D721Med (cell line): Measurements from ENCODE around the gene ZFP36L1.

Experiments
- DNase-seq: peaks from one replicate; pipeline ENCODE4 v3.0.0; 2011; ENCODE audit warnings: low spot score; ENCODE audit not compliant: insufficient read length
- FAIRE-seq: peaks from 2 replicates; lab custom pipeline; 2011; peaks lifted over from hg19 to GRCh38; lab: Jason Lieb, UNC
- CTCF ChIP-seq: IDR thresholded peaks from 2 replicates; pipeline ENCODE4 v1.5.1; 2012; ENCODE audit warnings: mild to moderate bottlenecking, control low read depth; ENCODE audit not compliant: insufficient read depth; ENCODE audit errors: missing control alignments

Gene ZFP36L1

GRCh38 chr14:68816943-68817430, 24.1 kb upstream of the ZFP36L1 start:
- no peak for FAIRE-seq
- no peak for TF ChIP-seq CTCF
- no peak for DNase-seq

- no peak for FAIRE-seq
- DNase-seq: peak; percentile 98
- peak; percentile 90 for TF ChIP-seq CTCF
Observed at GRCh38 chr14:68816183-68816942, 23.5 kb upstream of the ZFP36L1 start.

DNA sequence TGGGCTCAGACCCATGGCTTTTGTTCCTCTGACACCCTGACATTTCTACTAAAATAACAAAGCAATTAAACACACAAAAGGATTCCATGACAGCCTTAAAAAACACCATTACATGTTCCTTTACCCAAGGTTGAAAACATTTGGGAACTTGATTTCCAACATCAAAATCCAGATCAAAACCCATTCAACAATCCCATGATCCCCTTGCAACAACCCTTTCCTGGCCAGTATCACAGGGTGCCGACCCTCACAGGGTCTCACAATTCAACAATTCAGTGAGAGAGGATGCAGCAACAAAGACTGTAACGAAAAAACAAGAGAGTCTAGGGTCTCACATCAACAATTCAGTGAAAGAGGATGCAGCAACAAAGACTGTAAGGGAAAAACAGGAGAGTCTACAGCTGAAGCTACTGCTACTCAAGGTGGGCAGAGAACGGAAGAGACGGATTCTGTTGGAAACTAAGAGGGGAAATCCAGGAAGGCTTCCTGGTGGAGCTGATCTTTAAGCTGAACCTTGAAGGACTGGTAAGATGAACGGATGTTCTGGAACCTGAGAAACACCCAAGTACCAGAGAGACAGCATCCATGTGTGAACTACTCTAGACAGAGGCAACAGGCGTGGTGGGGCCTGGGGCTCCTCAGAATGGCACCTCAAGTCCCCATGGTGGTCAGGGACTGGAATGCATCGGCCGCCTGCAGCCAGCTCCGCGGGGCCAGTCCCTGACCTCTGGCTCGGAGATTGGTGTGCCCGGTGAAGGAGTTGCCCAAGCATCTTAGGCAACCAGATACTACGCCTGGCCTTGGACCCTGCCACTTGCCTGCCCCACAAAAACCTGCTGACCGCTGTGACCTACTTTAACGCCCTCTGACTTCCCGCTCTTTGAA, 22.7 kb upstream of the ZFP36L1 start:
- TF ChIP-seq CTCF: no peak
- DNase-seq (no peak), FAIRE-seq (no peak)

- no peak for DNase-seq
- no peak for FAIRE-seq
- no peak for TF ChIP-seq CTCF
Observed at GRCh38 chr14:68814539-68815297, 21.9 kb upstream of the ZFP36L1 start.

GRCh38 chr14:68814238-68814538, 21.3 kb upstream of the ZFP36L1 start:
- FAIRE-seq (no peak), DNase-seq (no peak)
- no peak for TF ChIP-seq CTCF

DNA sequence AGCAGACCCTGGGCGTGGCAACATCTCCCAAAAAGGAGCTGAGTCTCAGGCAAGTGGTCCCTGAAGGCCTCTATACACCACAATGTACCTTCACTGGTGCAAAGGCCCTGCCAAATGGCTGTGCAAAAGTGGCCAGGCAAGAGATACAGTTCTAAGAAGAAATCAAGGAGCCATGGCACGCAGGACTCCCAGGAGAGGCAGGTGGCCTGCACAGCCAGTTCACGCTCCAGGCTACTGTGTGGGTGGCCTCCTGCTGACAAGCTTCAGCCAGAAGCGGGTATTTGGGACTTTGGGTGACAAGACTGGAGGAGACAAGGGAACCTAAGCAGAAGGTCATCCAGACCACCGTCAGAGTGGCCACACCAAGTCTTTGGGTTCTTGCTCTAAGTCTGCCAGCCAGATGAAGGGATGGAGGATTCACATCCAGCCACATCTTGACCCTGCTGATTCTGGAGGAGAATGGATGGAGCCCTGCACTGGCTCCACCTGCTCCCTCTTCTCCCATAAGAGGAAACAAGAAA, 20.5 kb upstream of the ZFP36L1 start:
- no peak for DNase-seq
- no peak for FAIRE-seq
- no peak for TF ChIP-seq CTCF
